OCI-LY1 (cell line): ENCODE data around the gene RAPGEF4.

Source experiments
- H2AFZ ChIP-seq: fragments of 200-600 bp; sonication (generic), shearing (Covaris generic); 2 replicates; pipeline ENCODE4 v1.6.0; 2014; ENCODE audit warnings: antibody characterized with exemption, mild to moderate bottlenecking, low read length
- H3F3A ChIP-seq: fragments of 200-600 bp; sonication (generic), shearing (Covaris generic); 2 replicates; pipeline ENCODE4 v1.6.0; 2014; ENCODE audit warnings: mild to moderate bottlenecking, antibody characterized with exemption, low read length, moderate library complexity; ENCODE audit not compliant: insufficient read depth
- H3K27ac ChIP-seq: fragments of 200-600 bp; sonication (generic); 2 replicates; pipeline ENCODE4 v1.5.1; 2014; ENCODE audit warnings: low read length, mixed run types, mild to moderate bottlenecking, low read depth; ENCODE audit not compliant: poor library complexity, severe bottlenecking
- H3K27me3 ChIP-seq: fragments of 200-600 bp; sonication (generic); 2 replicates; pipeline ENCODE4 v1.6.0; 2014; ENCODE audit warnings: antibody characterized with exemption, mild to moderate bottlenecking, low read length, moderate library complexity; ENCODE audit not compliant: insufficient read depth
- H3K36me3 ChIP-seq: fragments of 200-600 bp; sonication (generic); 2 replicates; pipeline ENCODE4 v1.6.1; 2014; ENCODE audit warnings: mild to moderate bottlenecking, antibody characterized with exemption, low read length, moderate library complexity, mixed read lengths; ENCODE audit not compliant: insufficient read depth
- H3K4me1 ChIP-seq: fragments of 200-600 bp; sonication (generic); 2 replicates; pipeline ENCODE4 v1.5.1; 2014; ENCODE audit warnings: mild to moderate bottlenecking, low read length, moderate library complexity; ENCODE audit not compliant: insufficient read depth, severe bottlenecking
- H3K4me2 ChIP-seq: fragments of 200-600 bp; sonication (generic), shearing (Covaris generic); 2 replicates; pipeline ENCODE4 v1.6.1; 2014; ENCODE audit warnings: low read length
- H3K4me3 ChIP-seq: fragments of 200-600 bp; sonication (generic); 2 replicates; pipeline ENCODE4 v1.5.1; 2014; ENCODE audit warnings: low read length, low read depth, mild to moderate bottlenecking, mixed read lengths; ENCODE audit not compliant: poor library complexity, severe bottlenecking
- H3K79me2 ChIP-seq: fragments of 200-600 bp; shearing (Covaris generic); 2 replicates; pipeline ENCODE4 v1.6.1; 2016; ENCODE audit warnings: mixed run types, low read length, mixed read lengths; ENCODE audit not compliant: insufficient read depth
- H3K9ac ChIP-seq: fragments of 200-600 bp; sonication (generic), shearing (Covaris generic); 2 replicates; pipeline ENCODE4 v1.6.1; 2014; ENCODE audit warnings: mild to moderate bottlenecking, low read length, mixed read lengths
- H3K9me2 ChIP-seq: fragments of 200-600 bp; sonication (generic), shearing (Covaris generic); 2 replicates; pipeline ENCODE4 v1.6.1; 2014; ENCODE audit warnings: low read depth, mild to moderate bottlenecking, low read length, mixed read lengths
- H3K9me3 ChIP-seq: fragments of 200-600 bp; shearing (Covaris generic); 2 replicates; pipeline ENCODE4 v1.6.1; 2014; ENCODE audit warnings: low read length, mixed read lengths
- H4K20me1 ChIP-seq: fragments of 200-600 bp; sonication (generic), shearing (Covaris generic); 2 replicates; pipeline ENCODE4 v1.6.0; 2016; ENCODE audit warnings: mild to moderate bottlenecking, low read length; ENCODE audit not compliant: insufficient read depth
- CTCF ChIP-seq: fragments of 200-600 bp; sonication (generic), shearing (Covaris generic); IDR thresholded peaks from 2 replicates; pipeline ENCODE4 v1.5.1; 2017; ENCODE audit warnings: mild to moderate bottlenecking, antibody characterized with exemption, low read length, moderate library complexity, mixed read lengths
- EZH2 ChIP-seq: fragments of 200-600 bp; sonication (generic), shearing (Covaris generic); IDR thresholded peaks from 2 replicates; pipeline ENCODE4 v1.8.0; 2017; ENCODE audit warnings: borderline replicate concordance, mixed run types, mild to moderate bottlenecking, antibody characterized with exemption, low read length, moderate library complexity, mixed read lengths

The RAPGEF4 gene

GRCh38 chr2:172725284-172725683 is 10.4 kb upstream of the RAPGEF4 start:
- Histone ChIP-seq H3K4me1 (no peaks in the 10 kb centered on the region), H3K9me3 (no peaks in the 10 kb centered on the region), H3K9ac (no peak overlapping the region), H3K9me2 (no peaks in the 10 kb centered on the region), H4K20me1 (no peaks in the 10 kb centered on the region), H3K27me3 (no peaks in the 10 kb centered on the region), H3K27ac (no peak overlapping the region), H3F3A (no peaks in the 10 kb centered on the region), H2AFZ (no peak overlapping the region), H3K79me2 (no peaks in the 10 kb centered on the region), H3K36me3 (no peaks in the 10 kb centered on the region), H3K4me2 (no peak overlapping the region), H3K4me3 (no peak overlapping the region)
- TF ChIP-seq EZH2 (no peak), CTCF (no peak)

- H4K20me1 ChIP-seq = no peaks in the 10 kb centered on the region
- H3K4me2 ChIP-seq = no peak overlapping the region
- H3K36me3 ChIP-seq = no peaks in the 10 kb centered on the region
- no peaks in the 10 kb centered on the region for H3K27me3 ChIP-seq
- no peaks in the 10 kb centered on the region for H3K79me2 ChIP-seq
- no peaks in the 10 kb centered on the region for H3F3A ChIP-seq
- no peak overlapping the region for H3K4me3 ChIP-seq
- no peak overlapping the region for H2AFZ ChIP-seq
- H3K9ac ChIP-seq = no peak overlapping the region
- no peaks in the 10 kb centered on the region for H3K9me2 ChIP-seq
- H3K27ac ChIP-seq = no peak overlapping the region
- TF ChIP-seq CTCF (no peak), EZH2 (no peak)
- H3K9me3 ChIP-seq = no peaks in the 10 kb centered on the region
- H3K4me1 ChIP-seq = no peaks in the 10 kb centered on the region
Measured at GRCh38 chr2:172725746-172726145, 9.9 kb upstream of the RAPGEF4 start.

GRCh38 chr2:172726172-172726735 is 9.4 kb upstream of the RAPGEF4 start:
- no peak overlapping the region for H3K9ac ChIP-seq
- H3K27me3 ChIP-seq = no peaks in the 10 kb centered on the region
- no peaks in the 10 kb centered on the region for H3F3A ChIP-seq
- H3K4me1 ChIP-seq = no peaks in the 10 kb centered on the region
- no peak for TF ChIP-seq CTCF
- no peak overlapping the region for H3K4me2 ChIP-seq
- no peaks in the 10 kb centered on the region for H3K79me2 ChIP-seq
- H3K9me2 ChIP-seq = no peaks in the 10 kb centered on the region
- H3K4me3 ChIP-seq = no peak overlapping the region
- H3K36me3 ChIP-seq = no peaks in the 10 kb centered on the region
- H3K27ac ChIP-seq = no peak overlapping the region
- no peak overlapping the region for H2AFZ ChIP-seq
- no peaks in the 10 kb centered on the region for H3K9me3 ChIP-seq
- no peaks in the 10 kb centered on the region for H4K20me1 ChIP-seq
